ENCODE measurements around the gene ORC2. TPM values are rescaled to one million over a fixed set of nuclear protein-coding genes. Genes with fewer than 3 reads are reported as not detected.

Gene ORC2
- polyA plus RNA-seq, 1 experiment: 4.9 TPM

DNA sequence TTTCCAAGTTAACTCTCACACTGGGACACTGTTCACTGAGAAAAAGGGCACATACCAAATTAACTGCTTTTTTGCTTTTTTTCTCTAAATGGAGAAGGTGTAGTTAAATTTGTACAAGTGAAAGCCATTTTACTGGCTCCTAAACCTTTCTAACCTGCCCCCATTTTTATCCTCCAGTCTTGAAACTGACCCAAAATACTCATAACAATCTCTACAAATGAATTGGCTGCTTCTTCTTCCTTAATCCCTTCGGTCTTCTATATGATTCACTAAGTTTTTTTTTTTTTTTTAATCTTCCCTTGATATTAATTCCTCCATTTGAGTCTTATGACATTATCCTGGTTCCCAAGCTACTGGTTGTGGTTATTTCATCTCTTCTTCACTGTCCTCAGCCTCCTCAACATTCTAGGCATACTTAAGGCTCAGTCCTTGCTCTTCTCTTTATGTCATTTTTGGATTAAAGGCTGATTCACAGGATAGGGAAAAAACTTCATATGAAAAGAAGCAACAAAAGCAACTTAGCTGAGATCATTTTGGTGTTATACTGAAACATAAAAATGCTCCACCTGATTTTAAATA, 19.8 kb downstream of the ORC2 start:
- TF ChIP-seq, protein P1, sequence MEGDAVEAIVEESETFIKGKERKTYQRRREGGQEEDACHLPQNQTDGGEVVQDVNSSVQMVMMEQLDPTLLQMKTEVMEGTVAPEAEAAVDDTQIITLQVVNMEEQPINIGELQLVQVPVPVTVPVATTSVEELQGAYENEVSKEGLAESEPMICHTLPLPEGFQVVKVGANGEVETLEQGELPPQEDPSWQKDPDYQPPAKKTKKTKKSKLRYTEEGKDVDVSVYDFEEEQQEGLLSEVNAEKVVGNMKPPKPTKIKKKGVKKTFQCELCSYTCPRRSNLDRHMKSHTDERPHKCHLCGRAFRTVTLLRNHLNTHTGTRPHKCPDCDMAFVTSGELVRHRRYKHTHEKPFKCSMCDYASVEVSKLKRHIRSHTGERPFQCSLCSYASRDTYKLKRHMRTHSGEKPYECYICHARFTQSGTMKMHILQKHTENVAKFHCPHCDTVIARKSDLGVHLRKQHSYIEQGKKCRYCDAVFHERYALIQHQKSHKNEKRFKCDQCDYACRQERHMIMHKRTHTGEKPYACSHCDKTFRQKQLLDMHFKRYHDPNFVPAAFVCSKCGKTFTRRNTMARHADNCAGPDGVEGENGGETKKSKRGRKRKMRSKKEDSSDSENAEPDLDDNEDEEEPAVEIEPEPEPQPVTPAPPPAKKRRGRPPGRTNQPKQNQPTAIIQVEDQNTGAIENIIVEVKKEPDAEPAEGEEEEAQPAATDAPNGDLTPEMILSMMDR (IDR thresholded peaks at IDR 0.05; ENCODE audit: low read depth, low read length): no peak
- Histone ChIP-seq H3K27me3 (ENCODE audit: control insufficient read depth, insufficient read depth, low read length) (no peaks in the 10 kb centered on the region), H3K9me3 (ENCODE audit: control insufficient read depth, insufficient read depth, low read length) (no peaks in the 10 kb centered on the region), H3K4me3 (ENCODE audit: low read depth, low read length) (no peak overlapping the region), H3K27ac (ENCODE audit: low read depth, low read length) (no peak overlapping the region)
- ChIA-PET CTCF (interaction anchor here (0.6 kb wide), 1 partner anchor 56 kb away, joined by 4 read pairs; no protein-coding TSS in a partner anchor), POLR2A (interaction anchor here (0.7 kb wide), 1 partner anchor 199 kb away, joined by 3 read pairs; no protein-coding TSS in a partner anchor)
- no peak for DNase-seq (ENCODE audit: low read depth, low spot score)

DNA sequence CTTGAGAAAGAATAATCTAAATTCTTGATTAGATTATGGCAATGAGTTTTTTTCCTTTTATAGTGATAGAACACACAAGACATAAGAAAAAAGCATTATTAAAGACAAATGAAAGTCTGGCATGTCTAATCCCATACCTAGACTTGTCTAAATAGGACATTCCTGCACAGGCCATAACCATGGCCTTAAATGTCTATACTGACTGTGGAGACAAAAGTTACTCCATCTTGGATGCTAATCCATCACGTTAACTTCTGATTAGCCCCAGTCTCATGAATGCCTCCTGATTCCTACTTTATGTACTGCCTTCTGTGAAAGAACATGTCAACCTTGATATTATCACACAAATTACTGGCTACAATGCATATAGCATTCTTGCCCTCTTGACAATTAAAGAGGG, 23.6 kb downstream of the ORC2 start:
- Histone ChIP-seq H3K27me3 (ENCODE audit: control insufficient read depth, insufficient read depth, low read length) (no peaks in the 10 kb centered on the region), H3K27ac (ENCODE audit: low read depth, low read length) (no peak overlapping the region), H3K4me3 (ENCODE audit: low read depth, low read length) (no peak overlapping the region), H3K9me3 (ENCODE audit: control insufficient read depth, insufficient read depth, low read length) (no peaks in the 10 kb centered on the region)
- DNase-seq (ENCODE audit: low read depth, low spot score): no peak
- ChIA-PET POLR2A (no interaction called here), CTCF (no interaction called here)
- TF ChIP-seq, protein P1 (IDR thresholded peaks at IDR 0.05; ENCODE audit: low read depth, low read length): no peak

DNA sequence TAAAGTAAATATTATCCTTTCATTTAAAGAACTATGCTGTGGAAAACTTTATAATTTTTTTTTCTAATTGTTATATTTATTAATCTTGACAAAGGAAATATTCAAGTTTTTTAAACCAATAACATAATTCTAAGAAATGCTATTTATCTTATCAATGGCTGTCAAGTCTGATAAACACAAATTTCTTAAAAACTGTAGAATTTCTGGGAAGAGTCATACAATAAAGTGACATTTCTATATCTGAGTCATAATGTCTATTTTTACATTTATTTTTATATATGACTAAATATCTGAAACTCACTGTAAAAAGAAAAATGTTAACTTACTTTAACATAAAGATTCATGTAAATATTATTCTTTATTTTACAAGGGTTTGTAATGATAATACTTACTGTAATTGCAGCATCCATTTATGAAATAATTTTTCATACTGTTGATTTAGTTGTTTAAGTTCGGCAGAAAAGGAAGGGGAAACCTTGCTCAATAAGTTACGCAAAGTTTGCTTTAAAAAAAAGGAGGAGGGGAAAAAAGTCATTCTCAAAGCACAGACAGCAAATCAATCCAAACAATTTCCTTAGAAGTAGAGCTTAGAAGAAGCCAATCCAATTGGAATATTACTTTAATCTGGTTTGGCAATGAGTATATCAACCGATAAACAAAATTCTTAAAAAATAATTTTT, 32.4 kb downstream of the ORC2 start:
- ChIA-PET POLR2A (no interaction called here), CTCF (interaction anchor here (1.1 to 1.2 kb wide), 2 partner anchors 33 to 301 kb away, joined by 3 to 6 read pairs; no protein-coding TSS in a partner anchor)
- TF ChIP-seq, protein P1 (IDR thresholded peaks at IDR 0.05; ENCODE audit: low read depth, low read length): no peak
- no peak for DNase-seq (ENCODE audit: low read depth, low spot score)
- no peak overlapping the region for H3K27ac ChIP-seq (ENCODE audit: low read depth, low read length)
- H3K27me3 ChIP-seq (ENCODE audit: control insufficient read depth, insufficient read depth, low read length): no peaks in the 10 kb centered on the region
- no peak overlapping the region for H3K4me3 ChIP-seq (ENCODE audit: low read depth, low read length)
- no peaks in the 10 kb centered on the region for H3K9me3 ChIP-seq (ENCODE audit: control insufficient read depth, insufficient read depth, low read length)

DNA sequence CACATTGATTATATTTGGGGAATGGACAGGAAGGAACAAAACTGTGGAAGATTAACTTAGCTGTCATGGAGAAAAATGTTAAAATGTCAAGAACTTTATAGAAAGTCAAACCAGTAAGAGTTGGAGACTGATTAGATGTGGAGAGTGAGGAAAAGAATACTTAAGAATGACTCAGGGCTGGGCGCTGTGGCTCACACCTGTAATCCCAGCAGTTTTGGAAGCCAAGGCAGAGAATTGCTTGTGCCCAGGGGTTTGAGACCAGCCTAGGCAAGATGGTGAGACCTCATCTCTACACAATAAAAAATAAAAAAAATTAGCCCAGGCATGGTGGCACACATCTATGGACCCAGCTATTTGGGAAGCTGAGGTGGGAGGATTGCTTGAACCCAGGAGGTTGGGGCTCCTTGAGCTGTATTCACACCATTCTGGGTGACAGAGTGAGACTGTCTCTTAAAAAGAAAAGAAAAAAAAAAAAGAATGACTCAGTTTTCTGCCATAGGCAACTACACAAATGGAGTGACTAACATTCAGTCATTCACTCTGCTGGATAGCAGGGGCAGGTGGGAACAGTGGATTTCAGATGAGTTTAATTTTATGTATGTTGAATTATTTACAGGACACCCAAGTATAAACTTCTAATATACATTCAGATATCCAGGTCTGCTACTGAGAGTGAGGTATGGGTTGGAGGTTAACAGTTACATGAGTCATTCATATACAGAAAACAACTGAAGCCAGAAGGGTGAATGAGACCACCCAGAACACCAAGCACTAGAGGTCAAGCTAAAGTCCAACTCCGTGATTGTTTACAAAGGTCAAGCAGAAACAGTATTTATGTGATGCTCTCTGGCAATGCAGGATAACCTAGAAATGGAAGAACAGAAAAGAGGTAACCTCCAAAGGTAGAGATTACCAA, 33.9 kb downstream of the ORC2 start:
- ChIA-PET CTCF (no interaction called here), POLR2A (interaction anchor here (0.7 kb wide), 1 partner anchor 17 kb away, joined by 6 read pairs; no protein-coding TSS in a partner anchor)
- H3K27me3 ChIP-seq (ENCODE audit: control insufficient read depth, insufficient read depth, low read length): no peaks in the 10 kb centered on the region
- no peak for DNase-seq (ENCODE audit: low read depth, low spot score)
- no peak overlapping the region for H3K4me3 ChIP-seq (ENCODE audit: low read depth, low read length)
- TF ChIP-seq, protein P1 (IDR thresholded peaks at IDR 0.05; ENCODE audit: low read depth, low read length): no peak
- H3K9me3 ChIP-seq (ENCODE audit: control insufficient read depth, insufficient read depth, low read length): no peaks in the 10 kb centered on the region
- H3K27ac ChIP-seq (ENCODE audit: low read depth, low read length): no peak overlapping the region

All from AG04450 (cell line).